Coronary artery (tissue), 2 donors: ENCODE measurements around the gene FCGR2B.
"Not testable (repeated sequence)": the region's sequence is repeated elsewhere in the genome, so short reads cannot be mapped to it uniquely, and the experiment has no call there.

Source experiments
- DNase-seq: peaks from one replicate; pipeline ENCODE4 v3.0.0-alpha.2; 2017; ENCODE audit warnings: low spot score
- H3K27ac ChIP-seq, 2 donors: fragments of 200-600 bp; sonication (generic); one replicate each; pipeline ENCODE4 v1.5.1; 2016 to 2019
- H3K4me3 ChIP-seq: fragments of 200-600 bp; sonication (generic); 2 replicates; pipeline ENCODE4 v1.5.1; 2016; ENCODE audit warnings: mild to moderate bottlenecking, moderate library complexity
- CTCF ChIP-seq: fragments of 200-600 bp; sonication (generic); IDR thresholded peaks from one replicate; pipeline ENCODE4 v1.5.1; 2019; ENCODE audit warnings: antibody characterized with exemption

Gene FCGR2B

DNA sequence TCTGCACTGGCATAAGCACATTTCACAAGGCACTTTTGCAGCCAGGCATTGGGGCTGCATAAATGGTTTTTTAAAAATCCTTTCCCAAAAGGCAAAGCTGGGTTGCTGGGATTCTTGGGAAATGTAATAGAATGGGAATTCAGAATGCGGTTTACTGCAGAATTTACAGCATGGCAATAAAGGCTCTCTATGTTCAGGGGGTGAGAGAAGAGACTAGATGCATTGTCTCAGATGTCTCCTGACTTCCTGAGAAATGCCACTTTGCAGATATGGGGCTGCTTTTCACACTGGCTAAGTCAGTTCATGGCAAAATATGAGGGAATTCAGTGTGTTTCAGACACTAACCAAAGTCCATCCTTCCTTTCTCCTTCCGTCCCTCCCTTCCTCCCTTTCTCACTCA is 13.5 kb downstream of the FCGR2B start:
- Histone ChIP-seq H3K4me3 (no peak overlapping the region), H3K27ac (no peak overlapping the region)
- DNase-seq: no peak
- TF ChIP-seq CTCF: no peak

GRCh38 chr1:161676958-161677689 is 14.2 kb downstream of the FCGR2B start:
- TF ChIP-seq CTCF: no peak
- no peak overlapping the region for H3K27ac ChIP-seq
- DNase-seq: no peak
- H3K4me3 ChIP-seq: no peak overlapping the region

GRCh38 chr1:161678500-161678899 is 15.6 kb downstream of the FCGR2B start:
- DNase-seq: no peak
- no peak for TF ChIP-seq CTCF

DNA sequence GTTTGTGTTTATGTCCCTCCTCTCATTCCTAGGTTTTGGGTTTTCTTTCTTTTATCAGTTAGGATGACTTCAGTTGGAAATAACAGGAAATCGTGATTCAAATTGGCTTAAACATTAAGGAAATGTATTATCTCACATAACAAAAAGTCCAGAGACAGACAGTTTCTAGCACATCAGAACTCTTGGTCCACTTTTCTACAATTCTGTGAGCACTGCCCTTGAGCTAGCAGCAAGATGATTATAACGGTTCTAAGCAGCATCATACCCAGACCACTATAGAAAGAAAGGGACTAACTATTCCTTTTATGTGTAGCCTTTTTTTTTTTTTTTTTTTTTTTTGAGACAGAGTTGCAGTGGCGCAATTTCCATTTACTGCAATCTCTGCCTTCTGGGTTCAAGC is 18.9 kb downstream of the FCGR2B start:
- no peak for DNase-seq
- no peak overlapping the region for H3K4me3 ChIP-seq
- no peak overlapping the region for H3K27ac ChIP-seq
- TF ChIP-seq CTCF: no peak

More at GRCh38 chr1:161678500-161678899, 15.6 kb downstream of the FCGR2B start:
- no peak overlapping the region for H3K27ac ChIP-seq
- H3K4me3 ChIP-seq: no peak overlapping the region

DNA sequence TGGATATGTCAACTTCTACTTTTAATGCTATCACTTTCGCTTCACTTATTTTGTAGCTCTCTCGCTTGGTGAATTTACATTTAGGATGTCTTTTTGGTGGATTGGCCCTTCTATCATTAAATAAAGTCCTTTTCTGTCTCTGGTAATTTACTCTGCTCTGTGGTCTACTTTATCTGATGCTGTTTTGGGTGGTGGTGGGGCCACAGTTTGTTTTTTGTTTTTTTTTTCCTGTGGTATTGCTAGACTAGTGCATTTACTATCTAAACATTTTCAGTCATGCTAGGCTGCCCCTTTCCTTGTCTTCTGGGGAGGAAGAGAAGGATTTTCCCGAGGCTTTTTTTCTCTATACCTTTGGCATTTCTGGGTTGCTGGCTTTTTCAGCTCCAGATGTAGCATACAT is 26.0 kb downstream of the FCGR2B start:
- DNase-seq: no peak
- Histone ChIP-seq H3K27ac (no peak overlapping the region), H3K4me3 (no peak overlapping the region)
- no peak for TF ChIP-seq CTCF

- H3K4me3 ChIP-seq: no peak overlapping the region
- TF ChIP-seq CTCF: no peak
These were observed 28.9 kb downstream of the FCGR2B start for GRCh38 chr1:161691846-161692245.

GRCh38 chr1:161693020-161693712 is 30.2 kb downstream of the FCGR2B start:
- H3K4me3 ChIP-seq, H3K27ac ChIP-seq, DNase-seq: not testable (repeated sequence)

More at GRCh38 chr1:161691846-161692245, 28.9 kb downstream of the FCGR2B start:
- H3K27ac ChIP-seq: no peak overlapping the region
- no peak for DNase-seq

GRCh38 chr1:161698302-161698701 is 35.4 kb downstream of the FCGR2B start:
- H3K4me3 ChIP-seq, DNase-seq, H3K27ac ChIP-seq: not testable (repeated sequence)
